ENCODE data around the gene GULP1. TPM values are rescaled to one million over a fixed set of nuclear protein-coding genes. Genes with fewer than 3 reads are reported as not detected.

GULP1 gene
- total RNA-seq, 1 experiment from 2014 or later = 140 TPM

DNA sequence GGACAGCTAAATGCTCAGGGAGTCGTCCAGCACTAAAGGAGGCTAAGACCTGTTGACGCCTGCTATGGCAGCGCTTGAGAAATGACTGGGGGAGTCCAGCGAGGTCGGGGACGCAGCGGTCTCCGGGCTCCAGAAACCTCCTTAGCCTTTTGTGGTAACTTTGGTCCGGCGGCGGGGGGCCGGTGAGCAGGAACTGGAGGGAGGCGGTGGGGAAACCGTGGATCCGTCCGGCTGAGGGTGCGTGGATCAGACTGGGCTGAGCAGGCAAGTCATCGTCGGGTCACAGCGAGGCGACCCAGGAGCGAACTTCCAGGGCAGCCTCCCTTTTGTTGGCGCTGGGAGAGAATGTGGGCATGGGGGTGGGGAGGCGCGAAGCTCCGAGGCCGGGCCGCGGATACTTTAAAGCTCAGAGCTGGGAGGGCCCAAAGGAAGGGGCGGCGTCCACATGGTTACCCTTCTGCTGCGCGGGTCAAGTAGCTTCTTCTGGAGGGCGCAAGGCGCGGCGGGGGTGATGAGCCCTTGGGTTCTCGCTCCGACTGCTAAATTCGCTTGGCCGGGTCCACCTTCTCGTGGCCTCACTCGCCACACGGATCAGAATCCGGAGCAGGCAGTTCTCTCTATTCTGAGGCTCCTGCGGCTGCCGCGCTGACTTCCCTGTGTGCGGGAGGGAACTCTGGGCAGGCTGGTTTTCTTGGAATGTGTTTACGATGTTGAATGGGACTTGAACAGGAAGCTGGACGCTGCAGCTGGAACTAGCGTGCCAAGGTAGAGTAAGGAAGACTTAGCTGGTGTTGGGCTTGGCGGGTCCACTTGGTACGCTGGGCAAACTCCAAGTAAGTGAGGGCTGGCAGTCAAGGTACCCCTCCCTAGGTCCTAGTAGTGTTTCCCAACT is 920 bp downstream of the GULP1 start:
- H3K23me2 ChIP-seq (ENCODE audit: insufficient read length, low read depth, low read length, poor library complexity, severe bottlenecking) = peaks cover 15% of the 10 kb centered on the region
- H2BK15ac ChIP-seq (ENCODE audit: low read depth, low read length) = no peak overlapping the region
- peak overlapping the region; percentile 50 for H3K56ac ChIP-seq (ENCODE audit: insufficient read length, low read depth, low read length)
- H3K9me3 ChIP-seq (ENCODE audit: control insufficient read depth, low read depth, low read length) = no peaks in the 10 kb centered on the region
- peak overlapping the region; percentile 91 for H3K18ac ChIP-seq (ENCODE audit: insufficient read length, low read depth, low read length)
- H3K36me3 Mint-ChIP-seq (ENCODE audit: insufficient read depth in 1 of 3, low read depth in 3 of 3) = peaks cover 13 to 18% (median 18%) of the 10 kb centered on the region in 3 experiments; a peak in 6 of 7 replicates
- H4K91ac ChIP-seq (ENCODE audit: insufficient read length, low read depth, low read length) = peak overlapping the region; percentile 36
- H2BK5ac ChIP-seq (ENCODE audit: insufficient read length, low read length) = peak overlapping the region; percentile 54
- no peak overlapping the region for H3T11ph ChIP-seq (ENCODE audit: low read length)
- no peaks in the 10 kb centered on the region for H3K79me1 ChIP-seq (ENCODE audit: insufficient read depth, low read depth, low read length, poor library complexity, severe bottlenecking)
- H2BK120ac ChIP-seq (ENCODE audit: low read depth, low read length, poor library complexity, severe bottlenecking) = no peak overlapping the region
- H2BK12ac ChIP-seq (ENCODE audit: insufficient read length, low read depth, low read length) = no peak overlapping the region
- peak overlapping the region; percentile 99 to 100 (median 99) for H3K27ac Mint-ChIP-seq
- peak; percentile 86 for DNase-seq
- H3K4me2 ChIP-seq (ENCODE audit: insufficient read depth, insufficient read length, low read length) = peak overlapping the region; percentile 69
- H3K4me3 Mint-ChIP-seq = peak overlapping the region; percentile 93 to 97
- no peaks in the 10 kb centered on the region for H3K27me3 Mint-ChIP-seq (ENCODE audit: low read depth)
- peaks cover 34 to 41% of the 10 kb centered on the region in 2 experiments for H3K4me1 Mint-ChIP-seq
- H3K9me3 Mint-ChIP-seq = peaks cover 0 to 12% of the 10 kb centered on the region in 2 experiments; a peak in 4 of 5 replicates
- H3K9ac ChIP-seq (ENCODE audit: extremely low read depth, insufficient read length, low read length) = peak overlapping the region; percentile 97
- no peaks in the 10 kb centered on the region for H3K27me3 ChIP-seq (ENCODE audit: insufficient read depth, low read length)
- no peaks in the 10 kb centered on the region for H3K4me1 ChIP-seq (ENCODE audit: insufficient read depth, low read length)
- H4K20me1 ChIP-seq (ENCODE audit: control insufficient read depth, insufficient read depth, insufficient read length) = no peaks in the 10 kb centered on the region
- H3K79me2 ChIP-seq (ENCODE audit: insufficient read depth, low read length) = peaks cover 37% of the 10 kb centered on the region; the same call in 1 of the 2 replicates
- H3K23ac ChIP-seq (ENCODE audit: insufficient read length, low read depth, low read length) = no peak overlapping the region
- H4K8ac ChIP-seq (replicated peaks; ENCODE audit: insufficient read length, low read depth, low read length) = no peak overlapping the region
- no peak overlapping the region for H2AK5ac ChIP-seq (ENCODE audit: insufficient read length, low read length)
- H2BK20ac ChIP-seq (ENCODE audit: low read depth, low read length, poor library complexity, severe bottlenecking) = no peak overlapping the region
- no CpG with 5 or more reads among the region's 54 CpGs for WGBS (ENCODE audit: extremely low coverage, insufficient read length, low lambda C conversion rate)
- TF ChIP-seq, protein P1, sequence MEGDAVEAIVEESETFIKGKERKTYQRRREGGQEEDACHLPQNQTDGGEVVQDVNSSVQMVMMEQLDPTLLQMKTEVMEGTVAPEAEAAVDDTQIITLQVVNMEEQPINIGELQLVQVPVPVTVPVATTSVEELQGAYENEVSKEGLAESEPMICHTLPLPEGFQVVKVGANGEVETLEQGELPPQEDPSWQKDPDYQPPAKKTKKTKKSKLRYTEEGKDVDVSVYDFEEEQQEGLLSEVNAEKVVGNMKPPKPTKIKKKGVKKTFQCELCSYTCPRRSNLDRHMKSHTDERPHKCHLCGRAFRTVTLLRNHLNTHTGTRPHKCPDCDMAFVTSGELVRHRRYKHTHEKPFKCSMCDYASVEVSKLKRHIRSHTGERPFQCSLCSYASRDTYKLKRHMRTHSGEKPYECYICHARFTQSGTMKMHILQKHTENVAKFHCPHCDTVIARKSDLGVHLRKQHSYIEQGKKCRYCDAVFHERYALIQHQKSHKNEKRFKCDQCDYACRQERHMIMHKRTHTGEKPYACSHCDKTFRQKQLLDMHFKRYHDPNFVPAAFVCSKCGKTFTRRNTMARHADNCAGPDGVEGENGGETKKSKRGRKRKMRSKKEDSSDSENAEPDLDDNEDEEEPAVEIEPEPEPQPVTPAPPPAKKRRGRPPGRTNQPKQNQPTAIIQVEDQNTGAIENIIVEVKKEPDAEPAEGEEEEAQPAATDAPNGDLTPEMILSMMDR (conservative IDR thresholded peaks at IDR 0.05) = no peak
- peak overlapping the region; percentile 66 for H3K27ac ChIP-seq (ENCODE audit: insufficient read length, low read depth, low read length)
- peak overlapping the region; percentile 63 for H3K4ac ChIP-seq (ENCODE audit: low read depth, low read length)
- no peak overlapping the region for H2AFZ ChIP-seq (ENCODE audit: low read length)
- peak overlapping the region; percentile 82 for H4K5ac ChIP-seq (ENCODE audit: insufficient read length, low read depth, low read length)
- peak overlapping the region; percentile 94 for H3K14ac ChIP-seq (ENCODE audit: insufficient read depth, low read length)
